Measurements from ENCODE around the gene SPPL2B. TPM values are rescaled to one million over a fixed set of nuclear protein-coding genes. Genes with fewer than 3 reads are reported as not detected.

SPPL2B gene
- total RNA-seq, 1 experiment from 2014 or later, result 36.5 TPM

DNA sequence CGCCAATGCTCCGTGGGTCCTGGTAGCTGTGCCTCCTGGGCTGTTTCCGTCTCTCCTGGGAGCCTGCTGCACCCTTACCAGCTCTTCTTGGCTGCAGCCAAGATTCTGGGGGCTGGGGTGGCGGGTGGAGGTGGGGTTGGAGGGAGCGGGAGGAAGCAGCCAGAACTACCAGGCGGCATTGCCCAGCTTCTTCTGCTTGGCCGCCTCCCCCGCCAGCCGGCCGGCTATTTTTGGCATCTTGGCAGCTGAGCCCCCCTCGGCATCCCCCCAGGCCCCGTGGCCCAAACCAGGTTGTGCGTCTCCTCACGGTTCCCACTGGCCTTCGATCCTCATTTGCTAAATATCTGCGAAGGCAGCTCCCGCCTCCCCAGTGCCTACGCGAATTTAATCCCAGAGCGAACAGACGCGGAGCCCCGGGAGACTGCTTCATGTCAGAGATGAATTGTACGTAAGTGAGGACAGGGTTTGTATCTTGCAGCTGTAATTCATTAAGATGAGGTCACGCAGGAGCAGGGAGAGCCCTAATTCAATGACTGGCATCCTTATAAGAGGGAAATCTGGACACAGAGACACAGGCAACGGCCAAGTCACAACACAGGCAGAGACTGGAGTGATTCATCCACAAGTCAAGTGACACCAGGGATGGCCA, 33.7 kb upstream of the SPPL2B start:
- in situ Hi-C loops (cut with HindIII; ENCODE audit: low sequenced_read_pairs), result no loop called here
- peak; percentile 59 for DNase-seq (ENCODE audit: low spot score)

GRCh38 chr19:2296141-2296540, 32.3 kb upstream of the SPPL2B start:
- in situ Hi-C loops (cut with HindIII; ENCODE audit: low sequenced_read_pairs), result no loop called here
- DNase-seq (ENCODE audit: low spot score), result no peak

GRCh38 chr19:2300533-2300932, 28.0 kb upstream of the SPPL2B start:
- DNase-seq (ENCODE audit: low spot score), result no peak
- in situ Hi-C loops (cut with HindIII; ENCODE audit: low sequenced_read_pairs), result no loop called here

- DNase-seq (ENCODE audit: low spot score), result no peak
- in situ Hi-C loops (cut with HindIII; ENCODE audit: low sequenced_read_pairs), result no loop called here
These were observed 25.9 kb upstream of the SPPL2B start for GRCh38 chr19:2302319-2303210.

DNA sequence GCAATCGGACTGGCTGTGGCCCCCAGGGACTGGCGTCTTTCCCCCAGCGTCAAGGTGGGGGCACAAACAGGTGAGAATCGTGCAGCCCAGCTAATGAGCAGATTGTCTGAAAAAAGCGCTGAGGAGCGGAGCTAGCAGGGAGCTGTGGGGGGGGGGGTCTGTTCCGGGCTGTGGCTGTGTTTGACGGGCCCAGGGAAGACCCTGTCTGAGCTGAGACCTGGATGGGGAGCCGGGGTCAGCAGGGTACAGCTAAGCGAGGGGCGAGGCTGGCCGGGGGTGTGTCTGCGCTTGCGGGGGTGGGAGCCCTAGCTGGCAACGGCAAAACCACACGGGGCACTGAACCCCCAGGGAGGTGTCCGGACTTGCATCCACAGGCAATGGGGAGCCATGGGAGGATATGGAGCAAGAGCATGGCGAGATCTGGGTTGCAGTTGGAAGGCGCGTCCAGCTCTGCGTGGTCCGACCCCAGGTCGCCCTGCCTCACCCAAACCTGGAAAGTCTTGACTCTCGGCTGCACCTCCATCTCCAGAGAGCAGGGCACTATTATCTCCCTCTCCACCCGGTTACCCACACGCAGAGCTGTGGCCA, 25.2 kb upstream of the SPPL2B start:
- no peak for DNase-seq (ENCODE audit: low spot score)
- in situ Hi-C loops (cut with HindIII; ENCODE audit: low sequenced_read_pairs), result no loop called here

GRCh38 chr19:2305452-2306280, 22.8 kb upstream of the SPPL2B start:
- DNase-seq (ENCODE audit: low spot score), result no peak
- in situ Hi-C loops (cut with HindIII; ENCODE audit: low sequenced_read_pairs), result no loop called here

GRCh38 chr19:2306281-2306806, 22.1 kb upstream of the SPPL2B start:
- in situ Hi-C loops (cut with HindIII; ENCODE audit: low sequenced_read_pairs), result no loop called here
- no peak for DNase-seq (ENCODE audit: low spot score)

GRCh38 chr19:2306971-2307370, 21.5 kb upstream of the SPPL2B start:
- DNase-seq (ENCODE audit: low spot score), result no peak
- in situ Hi-C loops (cut with HindIII; ENCODE audit: low sequenced_read_pairs), result no loop called here

DNA sequence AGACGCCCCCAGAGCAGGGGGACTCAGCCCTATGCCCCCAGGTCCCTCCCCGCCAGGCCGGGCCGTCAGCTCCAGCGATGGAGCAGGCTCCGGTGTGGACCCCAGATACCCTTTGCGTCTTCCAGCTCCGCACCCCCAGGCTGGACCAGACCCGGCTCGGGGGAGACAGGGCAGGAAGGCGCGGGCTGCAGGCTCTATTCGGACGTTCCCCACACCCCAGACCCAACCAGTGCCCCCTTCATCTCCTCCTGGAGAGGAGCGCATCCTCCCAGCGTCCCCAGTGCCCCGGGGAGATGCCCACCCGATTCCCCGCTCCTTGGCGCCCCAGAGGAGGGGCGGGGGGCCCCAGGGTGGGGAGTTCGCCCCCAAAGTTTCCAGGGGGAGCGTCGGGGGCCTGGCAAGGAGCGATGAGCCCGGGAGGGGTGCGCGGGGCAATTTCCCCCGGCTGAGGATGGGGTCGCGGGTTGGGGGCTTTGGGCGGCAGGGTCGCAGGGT, 20.9 kb upstream of the SPPL2B start:
- no peak for DNase-seq (ENCODE audit: low spot score)
- in situ Hi-C loops (cut with HindIII; ENCODE audit: low sequenced_read_pairs), result no loop called here

DNA sequence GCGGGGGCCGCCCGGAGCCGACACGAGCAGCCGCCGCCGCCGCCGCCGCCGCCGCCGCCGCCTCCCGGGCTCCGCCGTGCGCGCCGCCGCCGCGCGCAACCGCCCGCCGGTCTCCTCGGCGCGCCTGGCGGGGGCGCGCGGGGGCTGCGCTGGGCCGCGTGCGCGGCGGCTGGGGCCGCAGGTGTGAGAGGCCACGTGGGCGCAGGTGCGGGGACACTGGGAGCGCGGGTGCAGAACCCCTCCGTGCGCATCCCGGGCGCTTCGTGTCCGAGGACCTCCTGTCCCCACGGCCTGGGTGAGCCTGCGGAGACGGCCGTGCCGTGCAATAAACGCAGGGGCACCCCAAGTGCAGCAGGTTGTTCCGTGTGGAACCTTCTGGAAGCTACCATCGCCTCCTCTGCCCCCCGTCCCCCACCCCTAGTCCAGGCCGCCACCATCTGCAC, 20.3 kb upstream of the SPPL2B start, which contains the start of gene LINGO3:
LINGO3 (minus strand) TSS at position 41 of the 443 bp plus-strand sequence. CDS start 16,378 bp downstream, outside the sequence.
- in situ Hi-C loops (cut with HindIII; ENCODE audit: low sequenced_read_pairs), result no loop called here
- no peak for DNase-seq (ENCODE audit: low spot score)

DNA sequence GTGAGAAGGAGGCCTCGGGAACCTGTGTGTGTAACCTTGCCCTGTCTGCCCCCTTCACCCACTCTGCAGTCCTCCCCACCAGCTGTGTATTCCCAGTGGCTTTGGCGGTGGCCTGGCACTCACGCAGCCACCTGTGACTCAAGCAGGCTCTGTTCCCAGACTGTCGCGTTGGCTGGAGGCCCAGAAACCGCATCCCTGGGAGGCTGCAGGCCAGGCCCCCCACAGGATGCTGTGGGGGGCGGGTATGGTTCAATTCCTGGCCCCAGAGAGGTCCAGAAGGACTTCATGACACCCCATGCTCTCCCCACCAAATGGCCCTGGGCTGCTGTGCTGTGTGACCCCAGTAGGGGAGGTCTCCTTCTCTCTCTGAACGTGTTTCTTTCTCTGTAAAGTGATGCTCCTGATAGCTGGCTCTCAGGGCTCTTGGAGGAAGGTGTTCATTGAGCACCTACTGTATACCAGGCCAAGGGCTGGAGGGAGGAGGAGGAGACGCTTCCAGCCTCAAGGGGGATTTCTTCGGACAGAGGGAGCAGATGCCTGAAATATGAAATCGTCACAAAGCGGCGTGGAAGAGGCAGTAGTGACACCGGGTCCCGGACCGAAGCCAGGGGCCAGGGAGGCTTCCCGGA, 18.6 kb upstream of the SPPL2B start:
- in situ Hi-C loops (cut with HindIII; ENCODE audit: low sequenced_read_pairs), result no loop called here
- peak; percentile 39 for DNase-seq (ENCODE audit: low spot score)

- in situ Hi-C loops (cut with HindIII; ENCODE audit: low sequenced_read_pairs), result no loop called here
- DNase-seq (ENCODE audit: low spot score), result no peak
These were observed 17.4 kb upstream of the SPPL2B start for GRCh38 chr19:2311093-2311492.

DNA sequence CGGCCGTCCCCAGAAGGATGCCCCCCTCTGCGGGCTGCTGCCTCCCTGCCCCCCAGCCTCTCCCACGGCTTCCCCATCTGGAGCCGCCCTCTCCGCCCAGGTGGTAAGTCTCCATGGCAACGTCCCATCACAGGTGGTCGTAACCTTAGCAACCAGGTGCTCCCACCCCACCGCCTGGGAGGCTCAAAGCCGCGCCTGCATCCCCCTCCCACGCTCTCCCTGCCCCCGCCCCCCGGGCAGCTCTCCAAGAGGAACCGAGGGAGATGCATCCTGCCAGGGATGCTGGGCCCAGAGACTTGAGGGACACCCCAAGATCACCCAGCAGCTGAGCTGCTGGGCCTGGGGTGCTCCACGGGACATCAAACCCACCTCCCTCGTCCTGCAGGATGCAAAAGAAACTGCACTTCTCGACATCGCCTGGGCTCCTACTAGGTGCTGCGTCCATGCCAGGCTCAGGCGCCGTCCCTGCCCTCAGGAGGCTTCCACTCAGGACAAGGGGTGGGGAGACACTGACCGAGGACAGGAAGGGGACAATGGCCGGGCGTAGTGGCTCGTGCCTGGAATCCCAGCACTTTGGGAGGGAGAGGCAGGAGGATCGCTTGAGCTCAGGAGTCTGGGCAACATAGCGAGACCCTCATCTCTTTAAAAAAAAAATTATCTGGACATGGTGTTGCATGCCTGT, 15.5 kb upstream of the SPPL2B start:
- in situ Hi-C loops (cut with HindIII; ENCODE audit: low sequenced_read_pairs), result no loop called here
- no peak for DNase-seq (ENCODE audit: low spot score)

DNA sequence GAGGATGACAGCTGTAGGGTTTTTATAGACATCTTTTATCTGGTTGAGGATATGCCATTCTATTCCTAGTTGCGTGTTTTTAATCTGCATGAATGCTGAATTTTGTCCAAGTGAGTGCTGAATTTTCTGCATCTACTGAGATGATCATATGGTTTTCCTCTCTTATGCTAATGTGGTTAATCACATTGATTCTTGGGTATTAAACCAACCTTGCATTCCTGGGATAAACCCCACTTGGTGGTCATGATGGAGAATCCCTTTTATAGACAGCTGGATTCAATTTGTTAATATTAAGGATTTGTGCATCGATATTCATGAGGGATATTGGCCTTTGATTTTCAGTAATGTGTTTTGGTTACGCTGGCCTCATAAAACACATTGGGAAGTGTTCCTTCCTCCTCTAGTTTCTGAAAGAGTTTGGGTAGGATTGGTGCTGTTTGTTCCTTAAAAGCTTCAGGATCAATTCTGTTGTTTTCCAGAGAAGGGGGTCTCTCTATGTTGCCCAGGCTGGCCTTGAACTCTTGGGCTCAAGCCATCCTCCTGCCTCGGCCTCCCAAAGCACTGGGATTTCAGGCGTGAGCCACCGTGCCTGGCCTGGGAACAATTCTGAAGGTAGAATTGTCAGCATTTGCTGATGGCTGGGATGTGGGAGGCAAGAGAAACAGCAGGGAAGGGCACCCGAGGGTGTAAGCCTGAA, 13.2 kb upstream of the SPPL2B start:
- DNase-seq (ENCODE audit: low spot score), result no peak
- in situ Hi-C loops (cut with HindIII; ENCODE audit: low sequenced_read_pairs), result loop anchor here (5.0 kb wide), 1 partner anchor 78 kb away; the partner anchor contains the start of genes PLEKHJ1 and SF3A2

GRCh38 chr19:2315818-2316353, 12.6 kb upstream of the SPPL2B start:
- peak; percentile 44 for DNase-seq (ENCODE audit: low spot score)
- in situ Hi-C loops (cut with HindIII; ENCODE audit: low sequenced_read_pairs), result loop anchor here (5.0 kb wide), 1 partner anchor 79 kb away; the partner anchor contains the start of genes PLEKHJ1 and SF3A2

GRCh38 chr19:2317300-2317699, 11.2 kb upstream of the SPPL2B start:
- in situ Hi-C loops (cut with HindIII; ENCODE audit: low sequenced_read_pairs), result loop anchor here (5.0 kb wide), 1 partner anchor 80 kb away; the partner anchor contains the start of genes PLEKHJ1 and SF3A2
- DNase-seq (ENCODE audit: low spot score), result no peak

DNA sequence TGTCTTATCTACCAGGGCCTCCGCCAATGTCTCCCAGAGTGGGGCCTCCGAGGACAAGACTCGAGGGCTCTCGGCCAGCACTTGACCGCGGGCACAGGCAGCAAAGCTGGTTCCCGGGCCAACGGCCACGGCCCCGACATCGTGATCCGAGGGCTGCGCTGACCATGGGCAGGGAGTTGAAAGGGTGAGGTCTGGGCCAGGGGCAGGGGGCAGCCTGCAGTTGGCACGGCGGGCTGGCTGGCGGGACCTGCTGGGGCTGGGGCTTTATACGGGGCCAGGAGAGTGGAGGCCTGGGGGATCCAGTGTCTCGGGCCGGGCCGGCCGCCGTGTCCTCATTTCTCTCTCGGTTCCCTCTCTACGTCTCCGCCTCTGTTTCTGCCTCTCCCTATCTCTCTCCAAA, 10.7 kb upstream of the SPPL2B start:
- DNase-seq (ENCODE audit: low spot score), result no peak
- in situ Hi-C loops (cut with HindIII; ENCODE audit: low sequenced_read_pairs), result loop anchor here (5.0 kb wide), 1 partner anchor 80 kb away; the partner anchor contains the start of genes PLEKHJ1 and SF3A2
